ENCODE data around the gene EN2.

DNA sequence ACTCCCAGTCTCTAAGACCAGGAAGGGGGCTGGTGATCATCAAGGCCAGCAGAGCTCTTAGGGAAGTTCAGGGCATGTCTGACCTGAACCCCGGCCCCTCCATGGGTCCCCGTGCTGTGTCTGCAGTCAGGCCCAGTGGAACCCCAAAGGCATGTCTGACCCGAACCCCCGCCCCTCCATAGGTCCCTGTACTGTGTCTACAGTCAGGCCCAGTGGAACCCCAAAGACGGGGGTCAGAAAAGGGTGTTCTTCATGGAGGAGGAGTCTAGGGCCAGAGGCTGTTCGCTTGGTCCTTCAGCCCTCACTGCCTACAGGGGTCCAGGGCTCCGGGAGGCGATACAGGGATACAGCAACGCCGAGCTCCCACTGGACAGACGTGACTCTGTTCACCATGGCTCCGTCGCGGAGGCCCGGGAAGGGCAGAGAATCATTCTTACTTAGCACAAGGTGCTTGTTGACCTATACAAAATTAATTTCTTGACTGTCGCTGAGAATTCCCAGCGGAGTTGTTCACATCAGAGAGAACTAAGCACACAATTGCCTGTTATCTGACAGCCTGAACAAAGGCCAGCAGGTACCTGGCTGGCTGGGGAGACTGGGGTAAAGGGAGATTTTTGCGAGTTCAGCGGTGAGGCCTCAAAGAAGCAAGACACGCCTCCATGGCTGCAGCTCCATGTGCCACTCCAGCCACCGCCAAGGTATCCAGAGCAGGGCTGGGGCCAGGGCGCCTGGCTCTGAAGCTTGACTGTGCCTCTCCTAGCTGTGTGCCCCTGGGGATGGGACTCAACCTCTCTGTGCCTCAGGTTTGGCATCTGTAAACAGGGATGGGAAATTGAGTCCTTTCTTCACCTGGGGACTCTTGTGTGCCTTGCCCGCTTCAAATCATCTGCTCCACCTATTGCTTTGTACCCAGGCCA is 26.8 kb downstream of the EN2 start:
- TF ChIP-seq, protein P1, sequence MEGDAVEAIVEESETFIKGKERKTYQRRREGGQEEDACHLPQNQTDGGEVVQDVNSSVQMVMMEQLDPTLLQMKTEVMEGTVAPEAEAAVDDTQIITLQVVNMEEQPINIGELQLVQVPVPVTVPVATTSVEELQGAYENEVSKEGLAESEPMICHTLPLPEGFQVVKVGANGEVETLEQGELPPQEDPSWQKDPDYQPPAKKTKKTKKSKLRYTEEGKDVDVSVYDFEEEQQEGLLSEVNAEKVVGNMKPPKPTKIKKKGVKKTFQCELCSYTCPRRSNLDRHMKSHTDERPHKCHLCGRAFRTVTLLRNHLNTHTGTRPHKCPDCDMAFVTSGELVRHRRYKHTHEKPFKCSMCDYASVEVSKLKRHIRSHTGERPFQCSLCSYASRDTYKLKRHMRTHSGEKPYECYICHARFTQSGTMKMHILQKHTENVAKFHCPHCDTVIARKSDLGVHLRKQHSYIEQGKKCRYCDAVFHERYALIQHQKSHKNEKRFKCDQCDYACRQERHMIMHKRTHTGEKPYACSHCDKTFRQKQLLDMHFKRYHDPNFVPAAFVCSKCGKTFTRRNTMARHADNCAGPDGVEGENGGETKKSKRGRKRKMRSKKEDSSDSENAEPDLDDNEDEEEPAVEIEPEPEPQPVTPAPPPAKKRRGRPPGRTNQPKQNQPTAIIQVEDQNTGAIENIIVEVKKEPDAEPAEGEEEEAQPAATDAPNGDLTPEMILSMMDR (IDR thresholded peaks at IDR 0.05 in 8 of 11, conservative IDR thresholded peaks at IDR 0.05 in 3 of 11), result no peak
- no peak for TF ChIP-seq POLR2AphosphoS5 (IDR thresholded peaks at IDR 0.05)
- no peak for TF ChIP-seq POLR2A (IDR thresholded peaks at IDR 0.05)

Data from spleen (tissue), 7 donors.